ENCODE results near the gene SYCE3.

SYCE3 gene

DNA sequence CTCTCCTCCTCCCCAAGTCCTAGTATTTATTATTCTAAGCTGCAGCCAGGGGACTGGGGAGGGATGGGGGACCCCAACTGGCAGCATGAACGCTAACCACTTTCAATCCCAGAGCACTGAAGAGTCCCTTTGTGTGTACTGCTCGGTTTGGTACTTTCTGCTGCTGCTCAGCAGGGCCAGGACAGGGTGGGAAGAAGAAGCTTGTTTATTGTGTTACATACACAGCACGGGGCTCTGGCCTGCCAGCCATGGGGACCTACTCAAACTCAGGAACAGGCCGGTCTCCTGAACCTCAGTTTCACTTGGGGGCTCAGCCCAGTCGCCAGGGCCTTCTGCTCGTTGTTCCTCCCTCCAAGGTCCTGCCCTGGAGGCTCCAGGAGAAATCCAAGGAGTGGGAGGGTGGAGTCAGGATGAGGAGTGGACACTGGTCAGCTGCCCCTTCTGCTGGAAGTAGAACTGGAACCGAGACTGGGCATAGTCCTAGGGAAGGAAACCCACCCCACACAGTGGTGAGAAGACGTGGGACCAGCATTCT, 16.1 kb upstream of the SYCE3 start:
- TF ChIP-seq, protein P1, sequence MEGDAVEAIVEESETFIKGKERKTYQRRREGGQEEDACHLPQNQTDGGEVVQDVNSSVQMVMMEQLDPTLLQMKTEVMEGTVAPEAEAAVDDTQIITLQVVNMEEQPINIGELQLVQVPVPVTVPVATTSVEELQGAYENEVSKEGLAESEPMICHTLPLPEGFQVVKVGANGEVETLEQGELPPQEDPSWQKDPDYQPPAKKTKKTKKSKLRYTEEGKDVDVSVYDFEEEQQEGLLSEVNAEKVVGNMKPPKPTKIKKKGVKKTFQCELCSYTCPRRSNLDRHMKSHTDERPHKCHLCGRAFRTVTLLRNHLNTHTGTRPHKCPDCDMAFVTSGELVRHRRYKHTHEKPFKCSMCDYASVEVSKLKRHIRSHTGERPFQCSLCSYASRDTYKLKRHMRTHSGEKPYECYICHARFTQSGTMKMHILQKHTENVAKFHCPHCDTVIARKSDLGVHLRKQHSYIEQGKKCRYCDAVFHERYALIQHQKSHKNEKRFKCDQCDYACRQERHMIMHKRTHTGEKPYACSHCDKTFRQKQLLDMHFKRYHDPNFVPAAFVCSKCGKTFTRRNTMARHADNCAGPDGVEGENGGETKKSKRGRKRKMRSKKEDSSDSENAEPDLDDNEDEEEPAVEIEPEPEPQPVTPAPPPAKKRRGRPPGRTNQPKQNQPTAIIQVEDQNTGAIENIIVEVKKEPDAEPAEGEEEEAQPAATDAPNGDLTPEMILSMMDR (IDR thresholded peaks at IDR 0.05; ENCODE audit: borderline replicate concordance, insufficient read depth, low read depth, low read length), result no peak
- no peak overlapping the region for H3K4me3 ChIP-seq (ENCODE audit: low read depth, low read length)

- H3K4me3 ChIP-seq (ENCODE audit: low read depth, low read length), result no peak within 1 kb of the TSS
- TF ChIP-seq, protein P1 (IDR thresholded peaks at IDR 0.05; ENCODE audit: borderline replicate concordance, insufficient read depth, low read depth, low read length), result no peak
These were observed 15.5 kb upstream of the SYCE3 start, which contains the start of gene CPT1B for GRCh38 chr22:50577987-50578775. Gene CPT1B (minus strand): TSS chr22:50578427. CDS start chr22:50577915, 512 bp downstream.

DNA sequence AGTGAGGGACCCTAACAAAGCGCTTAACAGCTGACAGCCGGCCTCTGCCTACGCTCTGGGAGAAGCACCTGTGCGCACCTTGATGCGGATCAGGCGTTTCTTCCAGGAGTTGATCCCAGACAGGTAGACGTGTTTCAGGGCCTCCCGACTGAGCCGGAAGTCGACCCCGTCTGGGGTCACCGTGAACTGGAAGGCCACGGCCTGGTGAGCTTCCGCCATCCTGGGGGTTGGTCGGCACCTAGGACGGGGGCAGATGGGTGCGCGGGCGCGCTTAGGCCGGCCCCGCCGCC, 14.9 kb upstream of the SYCE3 start:
- H3K4me3 ChIP-seq (ENCODE audit: low read depth, low read length), result no peak overlapping the region
- TF ChIP-seq, protein P1 (IDR thresholded peaks at IDR 0.05; ENCODE audit: borderline replicate concordance, insufficient read depth, low read depth, low read length), result no peak

DNA sequence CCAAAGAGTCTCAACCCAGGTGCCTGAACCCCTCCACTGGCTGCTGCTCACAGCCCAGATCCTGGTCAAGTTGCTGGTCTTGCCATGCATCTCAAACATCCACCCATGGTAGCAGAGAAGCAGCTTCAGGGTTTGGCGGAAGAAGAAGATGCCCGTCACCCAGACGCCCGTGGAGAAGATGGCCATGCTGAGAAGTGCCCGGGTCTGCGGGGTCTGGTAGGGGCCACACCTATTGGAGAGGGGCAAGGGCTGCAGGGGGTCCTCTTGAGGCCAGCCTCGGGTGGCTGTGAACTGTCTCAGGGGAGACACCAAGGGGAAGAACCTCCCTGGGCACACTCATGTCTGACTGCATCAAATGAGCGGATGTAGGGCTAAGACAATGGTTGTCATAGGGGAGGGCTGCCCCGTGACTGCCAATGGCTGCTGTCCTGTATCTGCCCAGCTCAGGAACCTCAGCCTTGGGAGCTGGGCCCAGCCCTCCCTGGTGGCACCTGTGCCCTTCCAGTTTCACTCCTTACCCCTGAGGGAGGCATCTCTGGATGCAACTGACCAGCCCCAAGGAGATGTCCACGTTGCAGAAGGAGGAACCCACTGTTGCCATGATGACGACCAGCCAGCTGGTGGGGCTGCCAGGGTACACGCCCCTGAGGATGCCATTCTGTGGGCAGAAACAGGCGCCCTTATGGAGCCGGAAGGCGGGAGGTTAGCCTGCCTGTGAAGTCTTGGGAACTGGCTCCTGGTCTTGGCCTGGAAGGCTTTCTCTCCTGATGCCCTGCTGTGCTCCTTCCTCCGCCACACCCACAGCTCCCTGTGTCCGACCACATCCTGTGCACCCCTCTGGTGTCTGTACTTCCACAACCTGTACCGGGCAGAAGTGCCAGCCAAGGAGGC, 14.3 kb upstream of the SYCE3 start:
- H3K4me3 ChIP-seq (ENCODE audit: low read depth, low read length), result no peak overlapping the region
- TF ChIP-seq, protein P1 (IDR thresholded peaks at IDR 0.05; ENCODE audit: borderline replicate concordance, insufficient read depth, low read depth, low read length), result no peak

GRCh38 chr22:50576070-50576469, 13.4 kb upstream of the SYCE3 start:
- TF ChIP-seq, protein P1 (IDR thresholded peaks at IDR 0.05; ENCODE audit: borderline replicate concordance, insufficient read depth, low read depth, low read length), result no peak
- H3K4me3 ChIP-seq (ENCODE audit: low read depth, low read length), result no peak overlapping the region

DNA sequence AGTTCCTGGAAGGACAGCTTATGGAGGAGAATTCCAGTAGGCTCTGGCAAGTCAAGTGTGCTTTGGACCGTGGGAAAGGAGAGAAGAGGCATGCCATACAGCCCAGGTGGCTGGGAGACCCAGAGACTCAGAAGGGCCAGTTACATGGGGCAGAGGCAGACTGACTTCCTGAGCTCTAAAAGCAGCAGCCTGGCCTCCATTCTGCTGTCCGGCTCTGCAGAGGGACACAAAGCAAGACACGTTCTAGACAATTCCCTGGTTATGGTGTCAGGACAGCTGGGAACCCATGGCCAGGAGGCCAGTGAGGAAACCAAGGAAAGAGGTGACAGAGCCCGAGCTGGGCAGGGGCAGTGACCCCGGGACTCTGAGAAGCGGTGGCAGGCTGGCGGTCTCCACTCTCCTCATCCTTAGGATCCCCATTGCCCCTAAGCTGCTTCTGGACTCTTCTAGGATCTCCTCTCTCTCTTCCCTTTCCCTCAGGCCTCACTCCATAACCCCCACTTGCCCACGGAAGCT, 12.8 kb upstream of the SYCE3 start:
- no peak overlapping the region for H3K4me3 ChIP-seq (ENCODE audit: low read depth, low read length)
- TF ChIP-seq, protein P1 (IDR thresholded peaks at IDR 0.05; ENCODE audit: borderline replicate concordance, insufficient read depth, low read depth, low read length), result no peak
